GM12878 (cell line): ENCODE measurements around the gene PTPRJ. TPM values are rescaled to one million over a fixed set of nuclear protein-coding genes. Genes with fewer than 3 reads are reported as not detected.

Source experiments
- ATF7 ChIP-seq: fragments of 450-650 bp; IDR thresholded peaks from 2 replicates; pipeline ENCODE4 v1.6.1; 2016; ENCODE audit warnings: low read depth, mild to moderate bottlenecking
- BCLAF1 ChIP-seq: fragments of 450-650 bp; IDR thresholded peaks from 2 replicates; pipeline ENCODE4 v1.6.1; 2017; ENCODE audit warnings: antibody characterized with exemption, mild to moderate bottlenecking, moderate library complexity
- BMI1 ChIP-seq: fragments of 450-650 bp; IDR thresholded peaks from 2 replicates; pipeline ENCODE4 v1.6.1; 2016; ENCODE audit warnings: mild to moderate bottlenecking, moderate library complexity, borderline replicate concordance
- IKZF1 ChIP-seq: fragments of 450-650 bp; conservative IDR thresholded peaks from 2 replicates; pipeline ENCODE4 v1.6.1; 2017; ENCODE audit warnings: antibody characterized with exemption, mild to moderate bottlenecking
- JUNB ChIP-seq: IDR thresholded peaks from 2 replicates; pipeline ENCODE4 v1.6.1; 2016; ENCODE audit warnings: antibody characterized with exemption, mild to moderate bottlenecking
- MEF2A ChIP-seq: IDR thresholded peaks from 2 replicates; pipeline ENCODE4 v1.6.1; 2011; ENCODE audit warnings: low read depth, mild to moderate bottlenecking, low read length, moderate library complexity; ENCODE audit not compliant: insufficient read depth
- MTA2 ChIP-seq: fragments of 450-650 bp; IDR thresholded peaks from 2 replicates; pipeline ENCODE4 v1.6.1; 2016; ENCODE audit warnings: low read depth, mild to moderate bottlenecking, moderate library complexity
- RELB ChIP-seq: fragments of 450-650 bp; IDR thresholded peaks from 2 replicates; pipeline ENCODE4 v1.6.1; 2017; ENCODE audit warnings: low read depth, mild to moderate bottlenecking, moderate library complexity
- ZNF384 ChIP-seq: IDR thresholded peaks from 2 replicates; pipeline ENCODE4 v1.6.1; 2012; ENCODE audit warnings: low read depth, mild to moderate bottlenecking, low read length, improper control_type of control experiment, borderline replicate concordance
- ZSCAN29 ChIP-seq: fragments of 450-650 bp; IDR thresholded peaks from 2 replicates; pipeline ENCODE4 v1.6.1; 2017; ENCODE audit warnings: mild to moderate bottlenecking, moderate library complexity
- ZZZ3 ChIP-seq: IDR thresholded peaks from 2 replicates; pipeline ENCODE4 v1.6.1; 2011; ENCODE audit warnings: low read depth; ENCODE audit not compliant: control insufficient read depth, insufficient read length
- polyA plus RNA-seq, 11 experiments: library from polyadenylated mRNA; depleted of rRNA in 4 of 11; unstranded in 6 of 11; stranded (reverse) in 5 of 11; fragments of >200 nt; fragmentation: Nextera tagmentation in 4 of 11; fragmentation: Illumina TruSeq in 1 of 11; extraction: Ambion mirVana in 4 of 11; extraction: Trizol in 1 of 11; gene quantifications; 1 replicate in 1 of 11; 2 replicates in 10 of 11; pipeline versions ENCODE4 v1.2.1 to v1.2.3, GENCODE V29; 2011 to 2016; ENCODE audit warnings: inconsistent platforms in 2 of 11, missing spikeins in 2 of 11, low read depth in 1 of 11
- total RNA-seq, 4 experiments: library from RNA; depleted of rRNA in 3 of 4; stranded (reverse); fragments of >200 nt in 3 of 4; fragmentation: Illumina TruSeq in 1 of 4; extraction: Trizol in 1 of 4; gene quantifications; 2 replicates each; pipeline versions ENCODE4 v1.2.1 to v1.2.3, GENCODE V29; 2013 to 2021

Gene PTPRJ
- total and polyA plus RNA-seq, 10 of the 15 experiments (the other 5 are each of a cell fraction or from before 2014, with no cell fraction given): 0.22 to 22.4 (median 7.4) TPM

GRCh38 chr11:47987781-47988180 is 7.4 kb downstream of the PTPRJ start (continued):
- peak; percentile 78 for TF ChIP-seq RELB
- TF ChIP-seq ZSCAN29: no peak
- peak; percentile 74; the same call in 1 of the 2 replicates for TF ChIP-seq MEF2A
- TF ChIP-seq JUNB: no peak
- TF ChIP-seq MTA2: peak; percentile 58
- peak; percentile 89 for TF ChIP-seq IKZF1
- no peak for TF ChIP-seq ATF7
- TF ChIP-seq BMI1: no peak
- TF ChIP-seq BCLAF1: no peak
- TF ChIP-seq ZNF384: no peak
- no peak for TF ChIP-seq ZZZ3
